Esophagus squamous epithelium (tissue), 4 donors: ENCODE measurements around the gene SMYD3.

Source experiments
- POLR2A ChIP-seq, 4 donors: fragments of 450-650 bp; IDR thresholded peaks; one replicate each; pipeline ENCODE4 v1.6.1; 2017; ENCODE audit warnings: antibody characterized with exemption in 4 of 4, mild to moderate bottlenecking in 4 of 4, moderate library complexity in 3 of 4
- TF ChIP-seq, protein P1 (sequence below), 6 experiments: fragments of 450-650 bp in 4 of 6; fragments of 200-600 bp in 2 of 6; sonication (generic) in 2 of 6; IDR thresholded peaks; one replicate each; pipeline ENCODE4 v1.5.1; 2016 to 2019; ENCODE audit warnings: antibody characterized with exemption in 6 of 6, mild to moderate bottlenecking in 4 of 6, moderate library complexity in 4 of 6

DNA sequence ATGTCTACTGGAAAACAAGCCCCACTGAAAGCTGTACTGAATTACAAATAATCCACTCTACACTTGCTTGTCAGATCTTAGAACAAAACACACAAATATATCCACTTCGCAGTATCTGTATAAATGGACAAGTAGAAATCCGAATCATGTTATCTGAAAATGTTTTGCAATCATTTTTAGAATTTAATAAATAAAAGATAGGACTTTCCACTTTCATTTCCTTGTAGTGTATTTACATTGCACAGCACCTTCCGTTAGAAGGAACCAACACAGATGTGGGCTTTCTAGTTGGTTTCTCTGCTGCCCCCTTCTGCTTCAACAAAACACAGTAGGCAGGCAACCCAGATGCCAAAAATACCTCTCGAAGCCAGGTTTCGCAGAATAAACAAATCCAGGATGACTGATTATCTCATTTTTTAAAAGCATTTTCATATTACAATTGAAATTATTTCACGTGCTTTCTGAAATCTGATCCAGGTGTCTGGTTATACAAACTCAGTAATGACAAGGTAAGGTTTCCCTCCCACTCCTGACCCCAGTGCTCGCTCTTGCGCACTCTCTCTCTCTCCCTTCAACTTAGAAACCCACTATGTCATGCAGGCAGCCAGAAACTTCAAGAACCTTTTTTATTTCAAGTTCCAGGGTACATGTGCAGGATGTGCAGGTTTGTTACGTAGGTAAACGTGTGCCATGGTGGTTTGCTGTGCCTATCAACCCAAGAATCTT, 389.9 kb downstream of the SMYD3 start:
- TF ChIP-seq, protein P1, sequence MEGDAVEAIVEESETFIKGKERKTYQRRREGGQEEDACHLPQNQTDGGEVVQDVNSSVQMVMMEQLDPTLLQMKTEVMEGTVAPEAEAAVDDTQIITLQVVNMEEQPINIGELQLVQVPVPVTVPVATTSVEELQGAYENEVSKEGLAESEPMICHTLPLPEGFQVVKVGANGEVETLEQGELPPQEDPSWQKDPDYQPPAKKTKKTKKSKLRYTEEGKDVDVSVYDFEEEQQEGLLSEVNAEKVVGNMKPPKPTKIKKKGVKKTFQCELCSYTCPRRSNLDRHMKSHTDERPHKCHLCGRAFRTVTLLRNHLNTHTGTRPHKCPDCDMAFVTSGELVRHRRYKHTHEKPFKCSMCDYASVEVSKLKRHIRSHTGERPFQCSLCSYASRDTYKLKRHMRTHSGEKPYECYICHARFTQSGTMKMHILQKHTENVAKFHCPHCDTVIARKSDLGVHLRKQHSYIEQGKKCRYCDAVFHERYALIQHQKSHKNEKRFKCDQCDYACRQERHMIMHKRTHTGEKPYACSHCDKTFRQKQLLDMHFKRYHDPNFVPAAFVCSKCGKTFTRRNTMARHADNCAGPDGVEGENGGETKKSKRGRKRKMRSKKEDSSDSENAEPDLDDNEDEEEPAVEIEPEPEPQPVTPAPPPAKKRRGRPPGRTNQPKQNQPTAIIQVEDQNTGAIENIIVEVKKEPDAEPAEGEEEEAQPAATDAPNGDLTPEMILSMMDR (IDR thresholded peaks at IDR 0.05) = peak in 3 of 6 experiments; percentile 20 to 28 (median 21)
- TF ChIP-seq POLR2A (IDR thresholded peaks at IDR 0.05) = no peak
